BLaER1 treated with 17β-estradiol and CSF1 and Interleukin-3, amounts not matched to agents 10 nM and 100 nM (cell line): ENCODE results near the gene TARS2.

Experiments used
- H3K27ac ChIP-seq, 11 experiments: shearing (Covaris generic); formaldehyde crosslinking; 2 replicates each; pipeline ENCODE4 v1.8.1; 2022
- H3K27me3 ChIP-seq, 11 experiments: shearing (Covaris generic); formaldehyde crosslinking; 2 replicates each; pipeline ENCODE4 v1.8.1; 2022
- H3K36me3 ChIP-seq, 11 experiments: shearing (Covaris generic); formaldehyde crosslinking; 2 replicates each; pipeline ENCODE4 v1.8.1; 2022
- H3K4me1 ChIP-seq, 10 experiments: shearing (Covaris generic); formaldehyde crosslinking; 2 replicates each; pipeline ENCODE4 v1.8.1; 2022
- H3K4me2 ChIP-seq, 11 experiments: shearing (Covaris generic); formaldehyde crosslinking; 2 replicates each; pipeline ENCODE4 v1.8.1; 2022
- H3K4me3 ChIP-seq, 10 experiments: shearing (Covaris generic); formaldehyde crosslinking; 2 replicates each; pipeline ENCODE4 v1.8.1; 2022
- H3K9ac ChIP-seq, 11 experiments: shearing (Covaris generic); formaldehyde crosslinking; 2 replicates each; pipeline ENCODE4 v1.8.1; 2022
- H3K9me3 ChIP-seq, 11 experiments: shearing (Covaris generic); formaldehyde crosslinking; replicated peaks in 1 of 11; 2 replicates each; pipeline ENCODE4 v1.8.1; 2022
- H4K20me1 ChIP-seq, 11 experiments: shearing (Covaris generic); formaldehyde crosslinking; 2 replicates each; pipeline ENCODE4 v1.8.1; 2022
- Cebpa-rat ChIP-seq, 11 experiments: shearing (Covaris generic); IDR thresholded peaks; 2 replicates each; pipeline ENCODE4 v1.8.1; 2022

TARS2 gene

DNA sequence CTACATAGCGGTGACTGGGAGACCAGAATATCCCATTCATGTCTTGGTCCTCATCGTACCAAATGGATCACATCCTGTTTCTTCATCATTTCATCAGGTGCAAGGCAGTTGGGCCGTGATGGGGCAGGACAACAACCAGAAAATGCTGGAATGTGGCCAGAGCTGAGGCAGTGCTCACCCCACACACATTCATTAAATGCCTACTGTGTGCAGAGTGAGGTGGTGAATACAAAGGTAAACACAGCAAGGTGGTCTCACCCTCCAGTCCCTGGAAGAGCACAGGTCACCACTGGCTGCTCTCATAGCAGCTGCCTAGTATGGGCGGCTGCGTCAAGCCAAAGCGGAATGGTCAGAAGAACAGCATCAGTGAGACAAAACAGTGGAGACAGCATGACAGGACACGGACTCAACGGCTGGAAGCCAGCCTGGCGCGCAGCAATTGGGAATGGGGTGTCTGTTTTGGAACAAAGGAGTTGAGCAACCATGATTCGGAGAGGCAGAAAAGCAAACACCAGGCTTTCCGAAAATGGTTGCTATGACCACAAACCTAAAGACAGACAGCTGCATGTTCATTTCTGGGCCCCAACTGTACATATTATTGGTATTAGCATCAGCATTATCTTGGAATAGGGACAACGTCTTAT, 56.4 kb downstream of the TARS2 start:
- no peak overlapping the region for H3K9ac ChIP-seq
- no peak overlapping the region for H3K4me2 ChIP-seq
- H3K36me3 ChIP-seq, result no peaks in the 10 kb centered on the region
- H3K4me3 ChIP-seq, result no peak overlapping the region
- no peaks in the 10 kb centered on the region for H4K20me1 ChIP-seq
- H3K27me3 ChIP-seq, result peaks cover 0 to 7% (median 0%) of the 10 kb centered on the region in 11 experiments; a peak in 6 of 22 replicates
- TF ChIP-seq Cebpa-rat (IDR thresholded peaks at IDR 0.05), result no peak
- no peaks in the 10 kb centered on the region for H3K9me3 ChIP-seq
- no peak overlapping the region for H3K27ac ChIP-seq
- H3K4me1 ChIP-seq, result peaks cover 4 to 23% (median 11%) of the 10 kb centered on the region in 10 experiments; a peak in 19 of 20 replicates

DNA sequence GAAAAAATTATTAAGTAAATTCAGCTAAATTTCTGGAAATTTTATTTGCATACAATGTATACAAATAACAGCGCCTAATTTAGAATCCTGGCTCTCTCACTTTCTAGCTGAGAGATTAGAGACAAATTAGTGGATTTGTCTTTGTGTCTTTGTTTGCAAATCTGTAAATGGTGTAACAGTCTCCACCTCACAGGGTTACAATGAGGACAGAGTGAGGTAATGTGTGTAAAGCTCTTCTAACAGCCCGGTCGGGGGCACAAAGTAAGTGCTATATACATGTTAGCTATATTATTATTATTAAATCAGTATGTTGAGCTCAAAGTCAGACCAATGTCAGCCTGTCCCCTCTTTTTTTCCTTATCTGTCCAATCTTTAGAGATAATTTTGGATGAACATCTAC, 57.0 kb downstream of the TARS2 start:
- no peak for TF ChIP-seq Cebpa-rat (IDR thresholded peaks at IDR 0.05)
- Histone ChIP-seq H3K9me3 (no peaks in the 10 kb centered on the region), H3K36me3 (no peaks in the 10 kb centered on the region), H3K4me1 (peaks cover 0 to 20% (median 11%) of the 10 kb centered on the region in 10 experiments; a peak in 14 of 20 replicates), H3K27ac (no peak overlapping the region), H3K4me2 (no peak overlapping the region), H4K20me1 (no peaks in the 10 kb centered on the region; a peak in 1 of 22 replicates), H3K9ac (no peak overlapping the region), H3K27me3 (peaks cover 0 to 11% (median 0%) of the 10 kb centered on the region in 11 experiments; a peak in 6 of 22 replicates), H3K4me3 (no peak overlapping the region)

DNA sequence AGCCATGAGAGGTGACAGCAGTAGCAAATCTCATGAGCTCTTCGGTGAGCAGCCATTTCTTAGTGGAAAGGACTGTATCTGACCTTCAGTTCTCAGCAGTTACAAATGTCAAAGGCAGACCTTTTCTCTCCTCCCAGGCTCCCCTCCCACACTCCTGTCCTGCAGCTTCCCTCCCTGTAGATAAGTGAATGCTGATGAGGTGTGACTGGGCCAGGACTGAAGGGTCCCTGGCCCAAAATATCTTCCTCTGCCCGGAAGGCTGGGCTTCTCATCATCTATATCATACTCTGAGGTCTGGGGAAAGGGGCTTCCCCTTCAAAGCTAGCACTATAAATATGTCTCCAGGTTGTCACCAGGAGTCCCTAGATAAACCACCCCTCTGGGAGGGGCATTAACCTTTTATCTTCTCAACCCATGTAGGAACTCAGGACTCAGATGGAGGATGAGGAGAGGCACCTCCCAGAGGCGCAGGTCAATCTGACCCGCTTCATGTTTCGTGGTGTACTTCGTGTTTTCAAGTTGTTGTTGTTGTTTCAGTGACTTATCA, 58.3 kb downstream of the TARS2 start:
- Histone ChIP-seq H3K4me2 (no peak overlapping the region), H3K9ac (no peak overlapping the region), H4K20me1 (no peaks in the 10 kb centered on the region; a peak in 1 of 22 replicates), H3K4me1 (peaks cover 13 to 33% (median 24%) of the 10 kb centered on the region in 10 experiments), H3K36me3 (no peaks in the 10 kb centered on the region), H3K27me3 (peaks cover 0 to 15% (median 0%) of the 10 kb centered on the region in 11 experiments; a peak in 7 of 22 replicates), H3K27ac (no peak overlapping the region), H3K9me3 (no peaks in the 10 kb centered on the region), H3K4me3 (no peak overlapping the region)
- TF ChIP-seq Cebpa-rat (IDR thresholded peaks at IDR 0.05), result no peak

- Histone ChIP-seq H3K9me3 (no peaks in the 10 kb centered on the region), H3K36me3 (no peaks in the 10 kb centered on the region), H3K4me1 (peaks cover 22 to 41% (median 32%) of the 10 kb centered on the region in 10 experiments), H3K27ac (no peak overlapping the region), H3K4me2 (no peak overlapping the region), H3K9ac (no peak overlapping the region), H3K4me3 (no peak overlapping the region), H4K20me1 (no peaks in the 10 kb centered on the region; a peak in 1 of 22 replicates), H3K27me3 (peaks cover 0 to 15% (median 0%) of the 10 kb centered on the region in 11 experiments; a peak in 7 of 22 replicates)
- TF ChIP-seq Cebpa-rat (IDR thresholded peaks at IDR 0.05), result no peak
These were observed 59.2 kb downstream of the TARS2 start for GRCh38 chr1:150546294-150546937.

DNA sequence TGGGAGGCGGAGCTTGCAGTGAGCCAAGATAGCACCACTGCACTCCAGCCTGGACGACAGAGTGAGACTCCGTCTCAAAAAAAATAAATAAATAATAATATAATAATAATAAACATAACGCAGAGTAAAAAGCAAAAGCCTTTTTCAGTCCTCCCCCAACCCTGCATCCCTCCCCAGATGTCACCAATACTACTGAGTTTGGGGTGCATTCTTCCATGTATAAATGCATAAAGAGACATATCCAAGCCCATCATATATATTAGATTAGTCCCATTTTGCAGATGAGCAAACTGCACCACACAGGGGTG, 61.1 kb downstream of the TARS2 start:
- H3K9me3 ChIP-seq, result no peaks in the 10 kb centered on the region
- peaks cover 0 to 3% (median 0%) of the 10 kb centered on the region in 11 experiments; a peak in 1 of 22 replicates for H3K36me3 ChIP-seq
- peak overlapping the region; percentile 55 to 72 (median 64) for H3K4me3 ChIP-seq
- peaks cover 0 to 15% (median 0%) of the 10 kb centered on the region in 11 experiments; a peak in 7 of 22 replicates for H3K27me3 ChIP-seq
- H4K20me1 ChIP-seq, result no peaks in the 10 kb centered on the region; a peak in 1 of 22 replicates
- peak overlapping the region in 8 of 11 experiments; percentile 68 to 96 (median 91); a peak in 11 of 22 replicates for H3K27ac ChIP-seq
- H3K9ac ChIP-seq, result peak overlapping the region; percentile 73 to 90 (median 82)
- TF ChIP-seq Cebpa-rat (IDR thresholded peaks at IDR 0.05), result no peak
- peaks cover 40 to 58% (median 50%) of the 10 kb centered on the region in 10 experiments for H3K4me1 ChIP-seq
- H3K4me2 ChIP-seq, result peak overlapping the region; percentile 87 to 98 (median 94)

- Histone ChIP-seq H3K4me3 (peak within 1 kb of the TSS; percentile 55 to 72 (median 64)), H3K36me3 (peaks cover 0 to 9% (median 0%) of the 10 kb centered on the region in 11 experiments; a peak in 4 of 22 replicates), H3K4me1 (peaks cover 46 to 64% (median 55%) of the 10 kb centered on the region in 10 experiments), H3K9me3 (no peaks in the 10 kb centered on the region), H3K4me2 (peak within 1 kb of the TSS; percentile 87 to 98 (median 94)), H3K27me3 (peaks cover 0 to 15% (median 0%) of the 10 kb centered on the region in 11 experiments; a peak in 7 of 22 replicates), H4K20me1 (no peaks in the 10 kb centered on the region; a peak in 1 of 22 replicates), H3K27ac (peak within 1 kb of the TSS; percentile 71 to 96 (median 90)), H3K9ac (peak within 1 kb of the TSS; percentile 73 to 90 (median 83))
- no peak for TF ChIP-seq Cebpa-rat (IDR thresholded peaks at IDR 0.05)
These were observed 61.6 kb downstream of the TARS2 start, which contains the start of gene ADAMTSL4 for GRCh38 chr1:150548632-150549495. TSS of gene ADAMTSL4 (plus strand) at chr1:150549408. CDS start at chr1:150552289, 2,881 bp downstream.

GRCh38 chr1:150549496-150550221, 62.4 kb downstream of the TARS2 start:
- Histone ChIP-seq H3K4me1 (peaks cover 47 to 72% (median 61%) of the 10 kb centered on the region in 10 experiments), H3K4me2 (peak overlapping the region; percentile 87 to 98 (median 94)), H3K9ac (peak overlapping the region; percentile 35 to 90 (median 82); a peak in 18 of 22 replicates), H3K4me3 (peak overlapping the region in 9 of 10 experiments; percentile 36 to 72 (median 63); a peak in 16 of 20 replicates), H3K27ac (peak overlapping the region; percentile 35 to 96 (median 88); a peak in 18 of 22 replicates), H3K36me3 (peaks cover 0 to 17% (median 0%) of the 10 kb centered on the region in 11 experiments; a peak in 5 of 22 replicates), H4K20me1 (no peaks in the 10 kb centered on the region; a peak in 1 of 22 replicates), H3K27me3 (peaks cover 0 to 15% (median 0%) of the 10 kb centered on the region in 11 experiments; a peak in 7 of 22 replicates), H3K9me3 (no peaks in the 10 kb centered on the region)
- TF ChIP-seq Cebpa-rat (IDR thresholded peaks at IDR 0.05), result no peak
